Stomach (tissue), 9 donors: ENCODE results near the gene ROBO1. TPM values are rescaled to one million over a fixed set of nuclear protein-coding genes. Genes with fewer than 3 reads are reported as not detected.
A peak's percentile ranks its signal among the peaks of the same experiment; 100 is the strongest.

Experiments
- DNase-seq, 2 donors: peaks; one replicate each; pipeline versions ENCODE4 v3.0.0 to v3.0.0-alpha.2; 2013 to 2019
- H3K27ac ChIP-seq, 5 donors: fragments of 200-600 bp in 4 of 5; sonication (generic) in 4 of 5; one replicate each; pipeline ENCODE4 v1.5.1; 2013 to 2019; ENCODE audit warnings: mild to moderate bottlenecking in 1 of 5, moderate library complexity in 1 of 5
- H3K27me3 ChIP-seq, 3 donors: fragments of 200-600 bp; sonication (generic); one replicate each; pipeline ENCODE4 v1.5.1; 2017 to 2019; ENCODE audit warnings: mixed run types in 1 of 3
- H3K36me3 ChIP-seq, 4 donors: fragments of 200-600 bp; sonication (generic); 1 replicate in 3 of 4; 2 replicates in 1 of 4; pipeline ENCODE4 v1.5.1; 2016 to 2019
- H3K4me1 ChIP-seq, 4 donors: fragments of 200-600 bp; sonication (generic); one replicate each; pipeline ENCODE4 v1.5.1; 2016 to 2019
- H3K4me3 ChIP-seq, 4 donors: fragments of 200-600 bp; sonication (generic) in 3 of 4; one replicate each; pipeline ENCODE4 v1.5.1; 2016 to 2019; ENCODE audit warnings: mild to moderate bottlenecking in 1 of 4
- H3K9me3 ChIP-seq, 4 donors: fragments of 200-600 bp; sonication (generic); one replicate each; pipeline ENCODE4 v1.5.1; 2016 to 2019
- EP300 ChIP-seq: sonication (generic); formaldehyde crosslinking; IDR thresholded peaks from one replicate; pipeline ENCODE4 v1.6.1; 2017; ENCODE audit warnings: antibody characterized with exemption
- POLR2A ChIP-seq, 4 donors: fragments of 450-650 bp; IDR thresholded peaks; one replicate each; pipeline ENCODE4 v1.6.1; 2016; ENCODE audit warnings: antibody characterized with exemption in 4 of 4, control low read depth in 2 of 4, mild to moderate bottlenecking in 1 of 4, moderate library complexity in 1 of 4
- POLR2AphosphoS5 ChIP-seq, 3 donors: sonication (generic); formaldehyde crosslinking; IDR thresholded peaks; one replicate each; pipeline ENCODE4 v1.6.1; 2016; ENCODE audit warnings: antibody characterized with exemption in 3 of 3
- WGBS, 5 donors: extraction: QIAGEN DNeasy Blood & Tissue Kit in 3 of 5; methylation state at CpG; one replicate each; pipeline versions ENCODE4 v1.1.5 to v1.1.7; 2013 to 2018; 5-methylcytosine and 5-hydroxymethylcytosine counted together
- intact Hi-C: fragments of 100-400 bp; cut with DNase I; formaldehyde crosslinking; loops from one replicate; pipeline ENCODE4 v1.15.1; 2023; ENCODE audit warnings: low total_unique reads
- polyA plus RNA-seq, 3 donors: library from polyadenylated mRNA; stranded (reverse); fragments of 200-250 nt; gene quantifications; one replicate each; pipeline ENCODE4 v1.2.3, GENCODE V29; 2013
- total RNA-seq, 5 donors: library from RNA; depleted of rRNA; stranded (reverse); fragments of >200 nt; gene quantifications; one replicate each; pipeline versions ENCODE4 v1.1.0 to v1.2.3, GENCODE V29; 2014 to 2016
- TF ChIP-seq, protein P1 (sequence below), 7 experiments: fragments of 450-650 bp in 4 of 7; fragments of 200-600 bp in 3 of 7; sonication (generic) in 3 of 7; IDR thresholded peaks; one replicate each; pipeline ENCODE4 v1.5.1; 2016 to 2019; ENCODE audit warnings: antibody characterized with exemption in 7 of 7, control low read depth in 2 of 7, mild to moderate bottlenecking in 1 of 7
- donor health status: healthy with polysubstance abuse.
- donor health status: Bipolar disorder and iron deficiency.
- donor health status: healthy.

Gene ROBO1
- total and polyA plus RNA-seq, 8 donors: 2.0 to 174 (median 4.5) TPM

DNA sequence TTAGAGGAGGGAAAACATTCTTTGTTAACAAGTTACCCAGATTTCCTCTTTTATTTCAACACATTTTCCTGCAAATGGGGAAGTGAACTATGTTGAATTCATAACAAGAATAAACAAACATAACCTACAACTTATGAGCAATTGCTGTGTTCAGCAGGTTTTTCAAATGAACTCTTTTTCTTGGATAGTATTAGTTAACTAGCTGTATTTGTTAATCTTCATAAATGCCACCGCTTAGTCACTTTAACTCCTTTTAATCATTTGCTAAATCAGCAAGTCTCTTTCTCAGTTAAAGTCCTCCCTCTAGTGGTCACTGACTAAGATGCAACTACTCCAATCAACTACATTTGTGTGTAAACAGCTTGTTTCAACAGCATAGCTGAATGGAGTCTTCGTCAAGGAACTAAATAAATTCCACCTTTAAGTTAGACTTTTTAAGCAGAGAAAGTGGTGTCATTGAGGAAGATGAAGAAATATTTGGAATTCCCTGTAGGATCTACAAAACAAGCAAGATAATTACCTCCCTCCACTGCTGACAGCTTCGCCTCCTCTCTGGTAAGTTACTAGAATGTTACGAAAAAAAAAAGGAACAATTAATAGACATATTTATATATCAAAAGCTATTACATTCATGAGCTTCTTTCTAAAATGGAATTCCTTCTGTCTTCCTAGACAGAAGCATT is 1122.0 kb downstream of the ROBO1 start:
- H3K4me1 ChIP-seq: peaks cover 0 to 17% (median 4%) of the 10 kb centered on the region in 4 donors
- H3K27me3 ChIP-seq: no peaks in the 10 kb centered on the region
- H3K36me3 ChIP-seq: peaks cover 0 to 5% (median 0%) of the 10 kb centered on the region in 4 donors
- 46 to 51% (median 50%) methylated on average over 4 of the region's 4 CpGs for WGBS, 5 donors
- no peak overlapping the region for H3K4me3 ChIP-seq
- no peak overlapping the region for H3K27ac ChIP-seq
- DNase-seq: peak in 1 of 2 donors; percentile 87
- H3K9me3 ChIP-seq: no peaks in the 10 kb centered on the region
- TF ChIP-seq POLR2A (IDR thresholded peaks at IDR 0.05): no peak
- TF ChIP-seq EP300: no peak
- TF ChIP-seq, protein P1, sequence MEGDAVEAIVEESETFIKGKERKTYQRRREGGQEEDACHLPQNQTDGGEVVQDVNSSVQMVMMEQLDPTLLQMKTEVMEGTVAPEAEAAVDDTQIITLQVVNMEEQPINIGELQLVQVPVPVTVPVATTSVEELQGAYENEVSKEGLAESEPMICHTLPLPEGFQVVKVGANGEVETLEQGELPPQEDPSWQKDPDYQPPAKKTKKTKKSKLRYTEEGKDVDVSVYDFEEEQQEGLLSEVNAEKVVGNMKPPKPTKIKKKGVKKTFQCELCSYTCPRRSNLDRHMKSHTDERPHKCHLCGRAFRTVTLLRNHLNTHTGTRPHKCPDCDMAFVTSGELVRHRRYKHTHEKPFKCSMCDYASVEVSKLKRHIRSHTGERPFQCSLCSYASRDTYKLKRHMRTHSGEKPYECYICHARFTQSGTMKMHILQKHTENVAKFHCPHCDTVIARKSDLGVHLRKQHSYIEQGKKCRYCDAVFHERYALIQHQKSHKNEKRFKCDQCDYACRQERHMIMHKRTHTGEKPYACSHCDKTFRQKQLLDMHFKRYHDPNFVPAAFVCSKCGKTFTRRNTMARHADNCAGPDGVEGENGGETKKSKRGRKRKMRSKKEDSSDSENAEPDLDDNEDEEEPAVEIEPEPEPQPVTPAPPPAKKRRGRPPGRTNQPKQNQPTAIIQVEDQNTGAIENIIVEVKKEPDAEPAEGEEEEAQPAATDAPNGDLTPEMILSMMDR (IDR thresholded peaks at IDR 0.05): peak in 5 of 7 experiments; percentile 69 to 82 (median 74)
- intact Hi-C loops: no loop called here

DNA sequence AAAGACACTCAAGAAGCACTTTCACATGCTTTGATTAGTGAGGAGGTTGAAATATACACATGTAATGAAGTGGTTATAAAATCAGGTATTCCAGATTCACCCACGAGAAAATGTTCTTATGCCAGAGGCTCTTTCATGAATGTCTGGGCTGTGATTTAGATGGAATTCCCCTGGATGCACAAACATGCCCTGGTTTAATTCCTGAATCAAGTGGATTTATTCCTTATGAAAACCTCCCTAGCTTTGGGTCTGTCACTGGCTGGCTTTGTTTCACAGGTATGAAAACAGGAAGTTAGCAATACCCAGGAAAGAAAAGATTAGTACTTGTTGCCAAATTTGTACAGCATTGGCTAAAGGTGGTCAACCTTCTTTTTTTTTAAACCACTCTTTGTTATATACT is 1123.0 kb downstream of the ROBO1 start:
- Histone ChIP-seq H3K36me3 (peaks cover 0 to under 1% (median 0%) of the 10 kb centered on the region in 4 donors), H3K27me3 (no peaks in the 10 kb centered on the region), H3K9me3 (no peaks in the 10 kb centered on the region), H3K27ac (no peak overlapping the region), H3K4me1 (peaks cover 0 to 17% (median 4%) of the 10 kb centered on the region in 4 donors), H3K4me3 (no peak overlapping the region)
- DNase-seq: no peak
- intact Hi-C loops: no loop called here
- no peak for TF ChIP-seq EP300
- TF ChIP-seq POLR2A (IDR thresholded peaks at IDR 0.05): no peak
- no peak for TF ChIP-seq POLR2AphosphoS5 (IDR thresholded peaks at IDR 0.05)
- TF ChIP-seq, protein P1 (IDR thresholded peaks at IDR 0.05): no peak
- 15 to 31% (median 17%) methylated on average over 1 of the region's 1 CpG for WGBS, 5 donors

DNA sequence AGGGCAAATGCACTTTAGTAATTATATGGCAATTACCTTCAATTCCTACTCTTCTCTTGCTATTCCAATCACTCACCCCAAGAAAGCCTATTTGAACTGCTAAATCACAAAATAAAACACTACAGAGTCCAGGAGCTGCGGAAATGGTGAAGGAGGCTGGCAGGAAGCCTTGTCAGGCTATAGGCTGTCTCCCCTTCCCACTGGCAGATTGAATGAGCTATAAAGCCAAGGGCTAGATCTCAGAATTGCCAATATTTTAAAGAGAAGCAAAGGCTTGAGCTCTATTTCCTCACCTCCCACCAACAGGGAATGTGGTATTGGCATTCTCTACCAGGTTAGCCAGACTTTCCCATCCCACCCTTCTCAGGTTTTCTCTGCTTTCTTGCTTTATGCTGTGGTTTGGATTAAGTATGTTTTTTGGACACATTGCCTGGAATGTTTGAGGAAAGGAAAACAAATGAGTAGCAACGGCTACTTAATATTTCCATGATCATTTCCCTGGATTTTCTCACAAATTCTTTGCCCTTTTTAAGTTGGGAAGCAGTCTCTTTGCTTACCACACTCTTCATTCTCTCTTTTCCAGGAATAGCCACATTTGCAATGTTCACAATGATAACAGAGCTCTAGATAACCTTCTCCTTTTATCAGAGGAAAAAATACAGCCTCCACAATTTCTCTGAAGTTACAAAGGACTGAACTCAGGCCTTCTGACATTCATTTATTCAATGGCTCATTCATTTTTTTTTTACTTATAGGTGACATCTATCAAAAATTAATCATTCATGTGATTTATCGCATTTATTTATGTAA is 1125.4 kb downstream of the ROBO1 start:
- H3K27me3 ChIP-seq: no peaks in the 10 kb centered on the region
- H3K27ac ChIP-seq: no peak overlapping the region
- TF ChIP-seq, protein P1 (IDR thresholded peaks at IDR 0.05): no peak
- no peak for TF ChIP-seq POLR2AphosphoS5 (IDR thresholded peaks at IDR 0.05)
- no peak for TF ChIP-seq EP300
- TF ChIP-seq POLR2A (IDR thresholded peaks at IDR 0.05): no peak
- H3K4me3 ChIP-seq: no peak overlapping the region
- intact Hi-C loops: no loop called here
- WGBS, 5 donors: 47 to 55% (median 49%) methylated on average over 3 of the region's 3 CpGs
- H3K9me3 ChIP-seq: no peaks in the 10 kb centered on the region
- peaks cover 0 to 17% (median 4%) of the 10 kb centered on the region in 4 donors for H3K4me1 ChIP-seq
- H3K36me3 ChIP-seq: peaks cover 0 to 5% (median 0%) of the 10 kb centered on the region in 4 donors
- no peak for DNase-seq

DNA sequence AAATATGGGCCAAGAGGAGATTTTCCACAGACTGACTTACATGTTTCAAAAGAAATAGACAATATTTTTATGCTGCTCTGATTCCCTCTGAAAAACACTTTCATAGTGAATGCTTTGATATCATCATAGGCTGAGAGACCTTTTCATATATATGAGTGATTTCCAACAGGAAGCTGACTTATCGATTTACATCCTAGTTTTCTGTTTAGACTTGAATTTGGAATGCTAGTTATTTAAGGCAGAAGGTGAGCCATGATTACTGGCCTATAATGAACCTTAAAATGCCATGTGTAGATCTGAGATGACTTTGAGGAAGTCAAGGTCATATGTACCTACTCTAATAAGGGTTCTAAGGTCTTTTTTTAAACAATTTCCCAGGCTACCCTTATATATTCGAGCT is 1126.1 kb downstream of the ROBO1 start:
- H3K9me3 ChIP-seq: no peaks in the 10 kb centered on the region
- H3K27me3 ChIP-seq: no peaks in the 10 kb centered on the region
- H3K27ac ChIP-seq: no peak overlapping the region
- peaks cover 0 to 5% (median 0%) of the 10 kb centered on the region in 4 donors for H3K36me3 ChIP-seq
- no peak overlapping the region for H3K4me3 ChIP-seq
- TF ChIP-seq EP300 (no peak), POLR2AphosphoS5 (IDR thresholded peaks at IDR 0.05) (no peak), POLR2A (IDR thresholded peaks at IDR 0.05) (no peak)
- TF ChIP-seq, protein P1 (IDR thresholded peaks at IDR 0.05): no peak
- H3K4me1 ChIP-seq: peaks cover 0 to 17% (median 4%) of the 10 kb centered on the region in 4 donors
- intact Hi-C loops: no loop called here
- 79 to 90% (median 80%) methylated on average over 2 of the region's 2 CpGs for WGBS, 5 donors
- DNase-seq: no peak
